ENCODE results near the gene SLC18A2. TPM values are rescaled to one million over a fixed set of nuclear protein-coding genes. Genes with fewer than 3 reads are reported as not detected.
A peak's percentile ranks its signal among the peaks of the same experiment; 100 is the strongest.
"Not testable (repeated sequence)": the region's sequence is repeated elsewhere in the genome, so short reads cannot be mapped to it uniquely, and the experiment has no call there.

SLC18A2 gene
- total RNA-seq, 1 donor from 2014 or later, result not detected

DNA sequence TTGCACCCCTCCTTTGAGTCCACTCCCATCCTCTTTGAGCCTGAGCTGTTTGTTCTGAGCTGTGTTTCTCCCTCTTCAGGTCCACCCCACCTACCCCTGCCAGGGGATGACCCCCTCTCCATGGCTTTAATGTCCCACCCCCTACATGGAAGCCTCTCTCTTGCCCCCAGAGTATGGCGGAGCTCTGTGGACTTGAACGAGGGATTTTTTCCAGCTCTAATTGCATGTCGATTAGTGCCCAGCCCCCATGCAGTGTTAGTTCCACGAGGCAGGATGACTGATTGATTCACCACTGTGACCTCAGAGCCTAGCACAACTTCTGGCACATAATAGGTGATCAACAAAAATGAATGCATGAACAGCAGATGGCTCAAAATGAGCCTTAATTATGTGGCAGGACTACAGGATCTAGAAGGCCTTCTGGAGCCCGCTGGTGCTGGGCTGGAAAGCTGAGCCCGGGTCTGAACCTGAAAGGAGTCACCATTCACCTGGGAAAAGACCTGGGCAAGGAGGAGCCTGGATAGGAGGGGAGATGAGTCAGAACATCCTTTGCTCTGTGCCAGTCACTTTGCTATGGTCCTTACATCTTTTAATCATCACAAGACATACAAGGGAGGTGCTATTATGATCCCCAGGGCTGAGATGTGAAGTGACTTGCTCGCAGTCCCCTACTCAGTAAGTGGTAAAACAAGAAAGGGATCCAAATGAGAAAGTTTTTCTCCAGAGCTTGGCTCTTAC is 17.1 kb upstream of the SLC18A2 start:
- Mint-ChIP-seq H3K9me3 (ENCODE audit: low read depth) (no peaks in the 10 kb centered on the region), H3K4me1 (ENCODE audit: low read depth) (no peaks in the 10 kb centered on the region), H3K27me3 (ENCODE audit: low read depth) (peaks cover 35% of the 10 kb centered on the region), H3K36me3 (ENCODE audit: low read depth) (no peaks in the 10 kb centered on the region), H3K4me3 (ENCODE audit: unreplicated experiment) (no peak overlapping the region), H3K27ac (ENCODE audit: unreplicated experiment) (no peak overlapping the region)
- TF ChIP-seq CTCF (IDR thresholded peaks at IDR 0.05), result no peak
- no peak for DNase-seq (ENCODE audit: low spot score)

DNA sequence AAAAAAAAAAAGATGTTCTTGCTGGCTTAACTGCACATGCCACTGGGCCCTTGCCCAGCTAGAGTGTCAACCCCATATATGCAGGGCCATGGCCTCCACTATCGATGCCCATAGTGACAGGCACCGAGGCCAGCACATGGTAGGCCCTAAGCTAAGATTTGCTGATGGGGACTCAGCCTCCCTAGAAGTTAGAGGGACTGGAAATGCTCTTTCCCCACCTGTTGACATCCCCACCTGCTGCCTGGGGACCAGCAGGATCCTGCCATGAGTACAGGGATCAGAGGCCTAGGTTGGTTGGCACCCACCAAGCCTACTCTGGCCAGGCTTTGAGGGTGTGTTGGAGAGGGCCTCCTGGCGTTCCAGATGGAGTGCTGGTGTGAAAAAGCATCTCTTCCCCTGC is 16.0 kb upstream of the SLC18A2 start:
- no peak for TF ChIP-seq CTCF (IDR thresholded peaks at IDR 0.05)
- H3K27me3 Mint-ChIP-seq (ENCODE audit: low read depth), result peaks cover 42% of the 10 kb centered on the region
- no peak overlapping the region for H3K4me3 Mint-ChIP-seq (ENCODE audit: unreplicated experiment)
- no peaks in the 10 kb centered on the region for H3K9me3 Mint-ChIP-seq (ENCODE audit: low read depth)
- DNase-seq (ENCODE audit: low spot score), result no peak
- no peaks in the 10 kb centered on the region for H3K36me3 Mint-ChIP-seq (ENCODE audit: low read depth)
- no peaks in the 10 kb centered on the region for H3K4me1 Mint-ChIP-seq (ENCODE audit: low read depth)
- H3K27ac Mint-ChIP-seq (ENCODE audit: unreplicated experiment), result no peak overlapping the region

- H3K36me3 Mint-ChIP-seq (ENCODE audit: low read depth), result no peaks in the 10 kb centered on the region
- no peak overlapping the region for H3K4me3 Mint-ChIP-seq (ENCODE audit: unreplicated experiment)
- H3K27me3 Mint-ChIP-seq (ENCODE audit: low read depth), result peaks cover 50% of the 10 kb centered on the region
- H3K4me1 Mint-ChIP-seq (ENCODE audit: low read depth), result no peaks in the 10 kb centered on the region
- H3K27ac Mint-ChIP-seq (ENCODE audit: unreplicated experiment), result no peak overlapping the region
- TF ChIP-seq CTCF (IDR thresholded peaks at IDR 0.05), result peak; percentile 56
- peaks cover 2% of the 10 kb centered on the region for H3K9me3 Mint-ChIP-seq (ENCODE audit: low read depth)
- no peak for DNase-seq (ENCODE audit: low spot score)
Observed at GRCh38 chr10:117226813-117227451, 14.0 kb upstream of the SLC18A2 start.

DNA sequence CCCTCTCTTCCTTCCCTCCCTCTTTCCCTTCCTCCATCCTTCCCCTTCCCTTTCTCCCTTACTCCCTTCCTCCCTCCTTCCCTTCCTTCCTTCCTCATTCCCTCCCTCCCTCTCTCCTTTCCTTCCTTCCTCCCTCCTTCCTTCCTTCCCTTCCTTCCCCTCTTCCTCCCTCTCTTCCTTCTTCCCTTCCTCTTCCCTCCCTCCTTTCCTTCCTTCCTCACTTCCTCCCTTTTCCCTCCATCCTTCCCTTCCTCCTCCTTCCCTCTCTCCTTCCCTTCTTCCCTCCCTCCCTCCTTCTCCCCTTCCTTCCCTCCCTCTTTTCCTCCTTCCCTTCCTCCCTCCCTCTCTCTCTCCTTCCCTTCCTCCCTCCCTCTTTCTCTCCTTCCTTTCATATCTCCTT is 12.7 kb upstream of the SLC18A2 start:
- H3K4me1 Mint-ChIP-seq (ENCODE audit: low read depth), result no peaks in the 10 kb centered on the region
- peaks cover 61% of the 10 kb centered on the region for H3K27me3 Mint-ChIP-seq (ENCODE audit: low read depth)
- TF ChIP-seq CTCF (IDR thresholded peaks at IDR 0.05), result no peak
- peaks cover 2% of the 10 kb centered on the region for H3K9me3 Mint-ChIP-seq (ENCODE audit: low read depth)
- no peak overlapping the region for H3K4me3 Mint-ChIP-seq (ENCODE audit: unreplicated experiment)
- no peak for DNase-seq (ENCODE audit: low spot score)
- H3K27ac Mint-ChIP-seq (ENCODE audit: unreplicated experiment), result no peak overlapping the region
- no peaks in the 10 kb centered on the region for H3K36me3 Mint-ChIP-seq (ENCODE audit: low read depth)

DNA sequence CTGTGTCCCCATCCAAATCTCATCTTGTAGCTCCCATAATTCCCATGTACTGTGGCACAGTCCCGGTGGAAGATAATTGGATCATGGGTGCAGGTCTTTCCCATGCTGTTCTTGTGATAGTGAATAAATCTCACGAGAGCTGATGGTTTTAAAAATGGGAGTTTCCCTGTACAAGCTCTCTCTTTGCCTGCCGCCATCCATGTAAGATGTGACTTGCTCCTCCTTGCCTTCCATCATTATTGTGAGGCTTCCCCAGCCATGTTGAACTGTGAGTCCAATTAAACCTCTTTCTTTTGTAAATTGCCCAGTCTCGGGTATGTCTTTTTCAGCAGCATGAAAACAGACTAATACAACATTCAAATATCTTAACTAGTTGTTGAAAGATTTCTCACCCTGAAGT is 10.8 kb upstream of the SLC18A2 start:
- not testable (repeated sequence) for H3K4me3 Mint-ChIP-seq (ENCODE audit: unreplicated experiment); H3K9me3 Mint-ChIP-seq (ENCODE audit: low read depth); DNase-seq (ENCODE audit: low spot score); H3K36me3 Mint-ChIP-seq (ENCODE audit: low read depth); H3K27ac Mint-ChIP-seq (ENCODE audit: unreplicated experiment); H3K4me1 Mint-ChIP-seq (ENCODE audit: low read depth)
- peaks cover 78% of the 10 kb centered on the region for H3K27me3 Mint-ChIP-seq (ENCODE audit: low read depth)

All from chondrocyte (in vitro differentiated cells).